ENCODE data around the gene CILP.

DNA sequence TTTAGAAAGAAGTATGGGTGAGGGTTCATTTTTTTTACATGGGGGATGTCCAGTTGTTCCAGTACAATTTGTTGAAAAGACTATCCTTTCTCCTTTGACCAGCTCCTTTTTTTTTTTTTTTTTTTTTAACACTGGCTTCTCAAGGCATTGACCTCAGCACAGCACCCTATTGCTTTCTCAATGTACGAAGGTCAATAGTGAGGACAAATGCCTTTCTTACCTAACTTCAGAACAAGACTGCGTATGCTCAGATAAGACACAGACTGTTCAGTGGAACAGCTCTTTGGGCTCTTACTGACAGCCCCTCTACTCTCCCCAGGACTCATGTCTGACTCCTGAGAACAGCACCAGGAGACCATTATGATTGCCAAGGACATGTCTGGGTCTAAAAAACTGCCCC, 10.4 kb upstream of the CILP start:
- TF ChIP-seq ZNF274 (IDR thresholded peaks at IDR 0.05; ENCODE audit: low read depth, low read length) = no peak
- TF ChIP-seq YY1 (IDR thresholded peaks at IDR 0.05; ENCODE audit: insufficient read depth, insufficient read length) = no peak
- TF ChIP-seq SUZ12 (IDR thresholded peaks at IDR 0.05; ENCODE audit: extremely low read depth, insufficient read depth, insufficient read length) = no peak

Measured in NT2/D1 (cell line).